Measurements from ENCODE around the gene ARAF. TPM values are rescaled to one million over a fixed set of nuclear protein-coding genes. Genes with fewer than 3 reads are reported as not detected.

ARAF gene
- total RNA-seq, 1 experiment from 2014 or later, result 35.4 TPM

DNA sequence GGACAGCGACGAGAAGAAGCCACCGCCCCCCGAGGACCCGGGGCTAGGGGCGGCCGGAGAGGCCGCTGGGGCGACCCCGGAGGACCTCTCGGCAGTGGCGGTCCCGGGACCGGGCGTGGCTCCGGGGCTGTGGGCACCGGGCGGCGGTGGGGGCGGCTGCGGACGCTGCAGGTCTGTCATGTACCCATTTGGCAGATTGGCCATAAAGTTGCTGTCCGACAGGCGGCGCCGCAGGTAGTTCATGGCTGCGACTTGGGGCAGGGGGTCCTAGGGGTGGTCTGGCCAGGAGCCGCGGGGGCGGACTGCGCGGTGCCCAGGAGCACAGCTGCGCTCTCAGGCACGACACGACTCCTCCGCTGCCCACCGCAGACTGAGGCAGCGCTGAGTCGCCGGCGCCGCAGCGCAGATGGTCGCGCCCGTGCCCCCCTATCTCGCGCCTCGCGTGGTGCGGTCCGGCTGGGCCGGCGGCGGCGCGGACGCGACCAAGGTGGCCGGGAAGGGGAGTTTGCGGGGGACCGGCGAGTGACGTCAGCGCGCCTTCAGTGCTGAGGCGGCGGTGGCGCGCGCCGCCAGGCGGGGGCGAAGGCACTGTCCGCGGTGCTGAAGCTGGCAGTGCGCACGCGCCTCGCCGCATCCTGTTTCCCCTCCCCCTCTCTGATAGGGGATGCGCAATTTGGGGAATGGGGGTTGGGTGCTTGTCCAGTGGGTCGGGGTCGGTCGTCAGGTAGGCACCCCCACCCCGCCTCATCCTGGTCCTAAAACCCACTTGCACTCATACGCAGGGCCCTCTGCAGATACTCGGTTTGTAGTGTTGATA is 58.7 kb downstream of the ARAF start, which contains the start of gene SYN1:
TSS of gene SYN1 (minus strand) at position 372 of the 817 bp plus-strand sequence. CDS start at position 243, 129 bp downstream.
- ChIA-PET RAD21 (ENCODE audit: low non-redundant PET in 1 of 2, low total read pairs in 2 of 2, uncharacterized antibody in 2 of 2, unreplicated experiment in 2 of 2) (interaction anchor here in 1 of 2 experiments (0.6 kb wide), 1 partner anchor 52 kb away, joined by 4 read pairs; no protein-coding TSS in a partner anchor), POLR2A (no interaction called here), CTCF (no interaction called here)
- no peaks in the 10 kb centered on the region for H3K79me2 ChIP-seq (ENCODE audit: insufficient read depth, low read length)
- TF ChIP-seq, protein P1, sequence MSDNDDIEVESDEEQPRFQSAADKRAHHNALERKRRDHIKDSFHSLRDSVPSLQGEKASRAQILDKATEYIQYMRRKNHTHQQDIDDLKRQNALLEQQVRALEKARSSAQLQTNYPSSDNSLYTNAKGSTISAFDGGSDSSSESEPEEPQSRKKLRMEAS (IDR thresholded peaks at IDR 0.05), result peak; percentile 50
- TF ChIP-seq JUND (IDR thresholded peaks at IDR 0.05) (peak; percentile 60; the same call in 1 of the 2 replicates), SIN3A (IDR thresholded peaks at IDR 0.05; ENCODE audit: low read depth) (0 out of 2 replicates have a peak, but pooled peaks have one; percentile 12), POLR2A (IDR thresholded peaks at IDR 0.05; ENCODE audit: borderline replicate concordance, extremely low read depth, insufficient read depth, insufficient read length) (no peak), EGR1 (IDR thresholded peaks at IDR 0.05; ENCODE audit: low read depth) (peak; percentile 95), TCF7L2 (IDR thresholded peaks at IDR 0.05; ENCODE audit: borderline replicate concordance, extremely low read depth, insufficient read depth, insufficient read length) (peak; percentile 38), ZNF274 (IDR thresholded peaks at IDR 0.05; ENCODE audit: low read depth, low read length) (no peak)
- TF ChIP-seq, protein P2, sequence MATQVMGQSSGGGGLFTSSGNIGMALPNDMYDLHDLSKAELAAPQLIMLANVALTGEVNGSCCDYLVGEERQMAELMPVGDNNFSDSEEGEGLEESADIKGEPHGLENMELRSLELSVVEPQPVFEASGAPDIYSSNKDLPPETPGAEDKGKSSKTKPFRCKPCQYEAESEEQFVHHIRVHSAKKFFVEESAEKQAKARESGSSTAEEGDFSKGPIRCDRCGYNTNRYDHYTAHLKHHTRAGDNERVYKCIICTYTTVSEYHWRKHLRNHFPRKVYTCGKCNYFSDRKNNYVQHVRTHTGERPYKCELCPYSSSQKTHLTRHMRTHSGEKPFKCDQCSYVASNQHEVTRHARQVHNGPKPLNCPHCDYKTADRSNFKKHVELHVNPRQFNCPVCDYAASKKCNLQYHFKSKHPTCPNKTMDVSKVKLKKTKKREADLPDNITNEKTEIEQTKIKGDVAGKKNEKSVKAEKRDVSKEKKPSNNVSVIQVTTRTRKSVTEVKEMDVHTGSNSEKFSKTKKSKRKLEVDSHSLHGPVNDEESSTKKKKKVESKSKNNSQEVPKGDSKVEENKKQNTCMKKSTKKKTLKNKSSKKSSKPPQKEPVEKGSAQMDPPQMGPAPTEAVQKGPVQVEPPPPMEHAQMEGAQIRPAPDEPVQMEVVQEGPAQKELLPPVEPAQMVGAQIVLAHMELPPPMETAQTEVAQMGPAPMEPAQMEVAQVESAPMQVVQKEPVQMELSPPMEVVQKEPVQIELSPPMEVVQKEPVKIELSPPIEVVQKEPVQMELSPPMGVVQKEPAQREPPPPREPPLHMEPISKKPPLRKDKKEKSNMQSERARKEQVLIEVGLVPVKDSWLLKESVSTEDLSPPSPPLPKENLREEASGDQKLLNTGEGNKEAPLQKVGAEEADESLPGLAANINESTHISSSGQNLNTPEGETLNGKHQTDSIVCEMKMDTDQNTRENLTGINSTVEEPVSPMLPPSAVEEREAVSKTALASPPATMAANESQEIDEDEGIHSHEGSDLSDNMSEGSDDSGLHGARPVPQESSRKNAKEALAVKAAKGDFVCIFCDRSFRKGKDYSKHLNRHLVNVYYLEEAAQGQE (IDR thresholded peaks at IDR 0.05; ENCODE audit: low read depth), result peak; percentile 92
- H3K36me3 ChIP-seq (ENCODE audit: control insufficient read depth in 1 of 2, insufficient read depth in 2 of 2, low read length in 2 of 2), result no peaks in the 10 kb centered on the region
- no peaks in the 10 kb centered on the region for H3K9me2 ChIP-seq (ENCODE audit: insufficient read depth)
- H4K20me1 ChIP-seq (ENCODE audit: insufficient read depth), result no peaks in the 10 kb centered on the region
- no peaks in the 10 kb centered on the region for H3K4me1 ChIP-seq (ENCODE audit: control insufficient read depth in 1 of 2, insufficient read depth in 2 of 2, low read length in 2 of 2)
- H2AFZ ChIP-seq (ENCODE audit: low read depth, low read length, poor library complexity, severe bottlenecking), result no peak within 1 kb of the TSS
- ATAC-seq (peak; percentile 90), DNase-seq (ENCODE audit: low read depth, low spot score) (peak; percentile 42)
- no peaks in the 10 kb centered on the region for H3K9me3 ChIP-seq (ENCODE audit: control insufficient read depth in 1 of 2, insufficient read depth in 1 of 2, low read depth in 1 of 2, low read length in 2 of 2)
- intact Hi-C loops (cut with micrococcal nuclease), result no loop called here
- no peak within 1 kb of the TSS for H3K9ac ChIP-seq (ENCODE audit: low read length)
- no peak within 1 kb of the TSS for H3K4me3 ChIP-seq (replicated peaks in 1 of 2; ENCODE audit: low read depth in 1 of 2, low read length in 2 of 2)
- no peaks in the 10 kb centered on the region for H3K27me3 ChIP-seq (ENCODE audit: insufficient read depth, low read length)
- H3K4me2 ChIP-seq (ENCODE audit: low read length), result peak within 1 kb of the TSS; percentile 27; the same call in 1 of the 2 replicates
- no TSS peak for BruUV-seq (replicated peaks)
- no peak within 1 kb of the TSS for H3K27ac ChIP-seq (ENCODE audit: low read depth, low read length)

Measured in HCT116 (cell line).